ENCODE measurements around the gene RNF169.

Gene RNF169, protein sequence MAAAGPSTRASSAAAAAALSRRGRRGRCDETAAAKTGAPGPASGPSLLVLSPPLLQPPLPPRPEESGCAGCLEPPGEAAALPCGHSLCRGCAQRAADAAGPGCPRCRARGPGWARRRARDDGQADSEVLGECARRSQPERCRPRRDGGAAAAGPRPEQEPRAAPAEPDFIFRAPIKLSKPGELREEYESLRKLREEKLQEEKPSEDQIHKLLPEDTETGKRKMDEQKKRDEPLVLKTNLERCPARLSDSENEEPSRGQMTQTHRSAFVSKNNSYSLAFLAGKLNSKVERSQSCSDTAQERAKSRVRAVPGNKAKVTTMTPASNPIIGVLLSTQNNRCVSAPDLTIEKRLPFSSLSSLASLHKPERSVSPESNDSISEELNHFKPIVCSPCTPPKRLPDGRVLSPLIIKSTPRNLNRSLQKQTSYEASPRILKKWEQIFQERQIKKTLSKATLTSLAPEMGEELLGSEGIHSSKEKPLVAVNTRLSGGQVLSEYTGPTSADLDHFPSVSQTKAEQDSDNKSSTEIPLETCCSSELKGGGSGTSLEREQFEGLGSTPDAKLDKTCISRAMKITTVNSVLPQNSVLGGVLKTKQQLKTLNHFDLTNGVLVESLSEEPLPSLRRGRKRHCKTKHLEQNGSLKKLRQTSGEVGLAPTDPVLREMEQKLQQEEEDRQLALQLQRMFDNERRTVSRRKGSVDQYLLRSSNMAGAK

DNA sequence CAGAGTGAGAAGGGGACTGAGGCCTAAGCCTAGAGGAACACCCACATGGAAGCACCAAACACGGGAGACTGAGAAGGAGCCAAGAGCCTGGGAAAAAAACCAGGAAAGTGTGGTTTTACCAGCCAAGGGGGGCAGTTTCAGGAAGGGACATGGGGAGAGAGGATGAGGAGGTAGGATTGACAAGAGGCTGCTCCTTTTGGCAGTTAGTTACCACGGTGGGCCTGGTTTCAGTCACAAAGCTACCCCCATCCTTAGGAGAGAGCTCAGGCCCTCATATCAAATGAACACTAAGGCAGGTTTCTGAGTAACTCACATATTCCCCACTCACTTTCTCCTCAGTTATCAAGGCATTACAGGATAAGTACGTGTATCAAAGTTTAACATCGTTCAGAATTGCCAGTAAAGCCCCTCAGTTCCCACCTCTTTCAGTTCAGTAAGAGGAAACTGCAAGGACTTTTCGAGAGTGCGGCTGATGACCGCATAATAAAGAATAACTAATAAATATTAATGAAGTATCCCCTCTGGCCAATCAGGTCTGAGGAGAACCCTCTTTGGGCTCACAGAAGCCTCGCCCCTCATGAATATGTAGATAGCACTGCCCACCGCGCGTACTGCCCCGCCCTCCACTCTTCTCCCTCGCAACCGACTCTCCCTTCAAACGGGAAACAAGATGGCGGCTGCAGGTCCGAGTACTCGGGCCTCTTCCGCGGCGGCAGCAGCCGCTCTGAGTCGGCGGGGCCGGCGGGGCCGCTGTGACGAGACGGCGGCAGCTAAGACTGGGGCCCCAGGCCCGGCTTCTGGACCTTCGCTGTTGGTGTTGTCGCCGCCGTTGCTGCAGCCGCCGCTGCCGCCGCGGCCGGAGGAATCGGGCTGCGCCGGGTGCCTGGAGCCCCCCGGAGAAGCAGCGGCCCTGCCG, at the start of gene RNF169:
RNF169 (plus strand) TSS at position 639 of the 916 bp plus-strand sequence; CDS start at position 671, 32 bp downstream.
- DNase-seq (ENCODE audit: low read depth in 2 of 2) = peak; percentile 70

DNA sequence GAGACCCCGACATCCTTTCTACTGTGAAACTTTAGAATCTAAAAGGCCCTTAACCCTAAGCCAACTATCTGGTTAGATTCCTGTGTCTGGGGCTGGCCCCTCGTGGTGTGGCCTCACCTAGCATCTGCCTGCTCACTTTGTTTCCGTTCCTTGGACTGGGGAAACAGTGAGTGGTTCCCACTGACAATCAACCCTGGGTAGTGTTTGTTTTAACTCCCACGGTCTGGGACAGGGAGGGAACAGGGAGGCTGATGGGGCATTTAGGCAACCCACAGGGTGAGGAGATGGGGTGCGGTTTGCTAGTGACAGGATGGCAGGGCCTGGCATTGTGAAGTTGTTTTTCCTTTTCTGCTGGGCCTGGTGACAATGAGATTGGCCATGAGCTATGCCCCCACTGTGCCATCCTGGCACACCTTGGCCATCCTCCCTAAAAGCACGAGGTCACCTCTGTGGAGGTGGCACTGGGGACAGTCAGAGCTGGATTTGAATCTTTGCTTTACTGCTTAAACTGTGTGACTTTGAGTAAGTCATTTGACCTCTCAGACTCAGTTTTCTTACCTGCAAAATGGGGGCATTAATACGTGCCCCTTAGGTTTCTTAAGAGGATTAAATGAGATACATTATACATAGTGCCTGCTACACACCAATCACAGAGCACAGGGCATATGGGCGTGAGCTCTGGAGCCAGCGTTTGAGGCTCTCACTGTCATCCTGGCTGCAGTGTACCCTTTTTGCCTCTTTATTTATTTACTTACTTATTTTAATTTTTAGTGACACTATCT, 48.8 kb upstream of the RNF169 start:
- DNase-seq (ENCODE audit: low read depth in 2 of 2) = no peak

DNA sequence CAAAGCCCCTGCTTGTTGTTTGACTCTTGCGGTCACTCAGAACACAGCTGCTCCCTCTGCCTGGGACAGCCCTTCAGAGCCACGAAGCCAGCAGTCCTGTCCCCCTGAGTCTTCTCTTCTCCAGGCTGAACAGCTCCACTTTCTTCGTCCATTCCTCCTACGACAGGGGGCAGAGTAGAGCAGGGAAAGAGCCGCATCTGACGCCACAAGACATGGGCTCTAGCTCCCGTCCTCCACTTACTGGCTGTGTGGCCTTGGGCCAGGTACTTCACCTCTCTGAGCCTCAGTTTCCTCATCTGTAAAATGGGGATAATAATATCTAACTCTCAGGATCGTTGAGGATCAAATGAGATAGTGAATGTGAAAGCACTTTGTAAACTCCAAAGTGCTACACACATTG, 47.3 kb upstream of the RNF169 start:
- DNase-seq (ENCODE audit: low read depth in 2 of 2) = no peak

DNA sequence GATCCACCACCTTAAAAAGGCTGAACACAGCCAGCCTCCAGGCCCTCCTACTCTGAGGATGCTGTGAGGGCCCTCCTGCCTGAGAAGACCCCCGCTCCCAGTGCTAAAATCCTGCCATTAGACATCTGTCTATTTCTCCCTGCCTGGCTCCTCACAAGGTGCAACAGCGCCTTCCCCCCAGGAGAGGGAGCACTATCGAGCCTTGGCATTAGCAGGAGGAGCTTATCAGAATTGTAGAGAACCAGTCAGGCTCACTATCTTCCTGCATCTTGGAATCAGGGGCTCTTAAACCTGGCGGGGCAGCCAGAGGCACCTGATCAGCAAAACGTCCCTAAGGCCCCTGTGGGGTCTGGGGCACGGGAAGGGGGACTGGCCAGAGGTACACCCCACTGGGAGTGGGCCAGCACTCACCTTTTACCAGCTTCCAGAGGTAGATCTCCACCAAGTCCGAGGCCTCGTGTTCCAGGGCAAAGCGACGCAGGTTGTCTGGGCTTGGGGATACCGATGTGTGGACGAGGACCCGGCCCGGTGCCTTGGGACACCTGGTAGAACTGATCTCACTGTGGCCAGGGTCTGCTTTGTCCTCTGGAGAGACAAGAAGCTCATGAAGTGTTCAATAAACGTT, 46.2 kb upstream of the RNF169 start:
- DNase-seq (ENCODE audit: low read depth in 2 of 2) = peak in 1 of 2 donors; percentile 21

DNA sequence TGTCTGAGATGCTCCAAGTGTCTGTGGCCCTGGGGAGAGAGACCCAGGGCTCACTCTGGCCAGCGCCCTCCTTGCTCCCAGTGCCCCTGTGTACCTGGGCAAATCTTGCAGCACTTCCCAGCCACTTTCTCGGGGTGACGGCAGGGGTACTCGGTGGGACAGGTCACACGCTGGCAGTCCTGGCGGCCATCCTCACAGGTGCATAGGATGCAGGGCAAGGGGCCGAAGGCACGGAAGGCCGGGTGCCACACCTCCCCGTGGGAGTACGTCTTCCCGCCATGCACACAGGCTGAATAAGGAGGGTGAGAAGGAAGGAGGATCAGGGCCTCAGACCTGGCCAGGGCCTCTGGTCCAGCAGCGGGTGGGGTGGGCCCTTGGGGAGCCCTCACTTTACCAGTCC, 45.4 kb upstream of the RNF169 start:
- no peak for DNase-seq (ENCODE audit: low read depth in 2 of 2)

DNA sequence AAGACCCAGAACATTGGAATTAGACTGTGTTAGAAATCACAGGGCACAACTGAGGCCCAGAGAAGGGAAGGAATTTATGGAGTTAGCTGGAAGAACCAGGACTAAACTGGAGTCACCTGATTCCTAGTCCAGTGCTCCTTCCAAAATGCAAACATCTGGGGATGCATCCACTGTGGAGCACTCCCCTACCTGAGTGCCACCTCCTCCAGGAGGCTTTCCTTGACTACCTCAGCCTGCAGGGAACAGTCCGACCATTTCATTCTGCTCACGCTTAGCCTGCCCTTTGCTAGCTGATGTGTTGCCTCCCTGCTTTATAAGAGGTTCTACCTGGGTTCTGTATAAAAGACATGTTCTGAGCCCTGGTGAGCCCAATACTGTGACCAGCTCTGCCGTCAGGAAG, 41.5 kb upstream of the RNF169 start:
- no peak for DNase-seq (ENCODE audit: low read depth in 2 of 2)

DNA sequence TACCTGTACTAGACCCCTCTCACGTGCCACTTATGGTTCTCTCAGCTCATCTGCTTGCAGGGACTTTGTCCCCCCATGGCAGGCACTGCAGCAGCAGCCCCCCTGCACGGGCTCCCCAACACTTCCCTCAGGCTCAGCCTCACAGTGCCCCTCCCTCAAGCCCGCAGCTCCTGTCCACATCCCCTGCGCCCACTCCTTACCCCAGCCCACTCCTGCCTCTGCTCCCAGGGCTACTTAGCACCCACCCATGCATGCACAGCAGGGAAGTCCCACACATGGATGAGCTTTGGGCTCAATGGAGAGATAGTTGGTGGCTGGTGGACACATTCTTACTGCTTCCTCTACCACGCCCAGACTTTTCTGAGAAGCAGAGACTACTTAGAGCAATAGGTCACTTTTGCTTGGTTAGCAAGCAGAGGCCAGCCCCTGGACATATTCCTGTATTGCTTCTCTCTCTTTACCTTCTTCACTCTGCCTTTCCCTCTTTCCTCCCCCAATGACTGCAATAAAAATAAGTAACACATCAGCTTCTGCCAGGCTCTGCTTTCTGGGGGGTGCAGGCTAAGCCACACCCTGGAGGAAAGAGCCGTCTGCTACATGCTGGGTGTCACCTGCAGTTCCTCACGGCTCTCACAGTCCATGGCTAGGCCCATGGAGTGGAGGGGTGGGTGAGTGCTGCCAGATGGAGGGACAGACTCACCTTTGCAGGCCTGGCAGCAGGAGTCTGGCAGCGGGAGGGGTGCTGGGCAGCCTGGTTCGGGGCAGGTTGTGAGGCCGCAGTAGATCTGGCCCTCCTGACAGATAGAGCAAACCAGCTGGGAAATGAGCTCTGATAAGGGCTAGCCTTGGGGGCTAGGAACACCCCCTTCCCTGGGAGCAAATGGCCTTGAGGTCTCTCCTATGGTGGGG, 40.8 kb upstream of the RNF169 start:
- DNase-seq (ENCODE audit: low read depth in 2 of 2) = no peak

DNA sequence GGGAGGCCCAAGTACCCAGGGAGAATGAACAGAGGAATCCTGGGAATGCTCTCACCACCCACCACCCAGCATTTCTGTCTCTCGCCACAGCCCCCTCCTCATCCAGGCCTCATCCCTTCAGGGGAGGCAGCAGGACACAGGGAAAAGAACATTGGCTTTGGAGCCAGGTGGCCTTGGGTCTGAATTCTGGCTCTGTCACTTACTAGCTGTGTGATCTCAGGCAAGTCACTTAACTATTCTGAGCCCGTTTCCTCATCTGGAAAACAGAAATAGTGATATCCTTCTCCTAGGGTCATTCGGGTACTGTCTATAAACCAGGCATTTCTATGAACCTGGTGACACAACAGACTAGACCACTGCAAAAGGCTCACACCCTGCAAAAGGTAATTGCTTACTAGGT, 39.5 kb upstream of the RNF169 start:
- DNase-seq (ENCODE audit: low read depth in 2 of 2) = no peak

DNA sequence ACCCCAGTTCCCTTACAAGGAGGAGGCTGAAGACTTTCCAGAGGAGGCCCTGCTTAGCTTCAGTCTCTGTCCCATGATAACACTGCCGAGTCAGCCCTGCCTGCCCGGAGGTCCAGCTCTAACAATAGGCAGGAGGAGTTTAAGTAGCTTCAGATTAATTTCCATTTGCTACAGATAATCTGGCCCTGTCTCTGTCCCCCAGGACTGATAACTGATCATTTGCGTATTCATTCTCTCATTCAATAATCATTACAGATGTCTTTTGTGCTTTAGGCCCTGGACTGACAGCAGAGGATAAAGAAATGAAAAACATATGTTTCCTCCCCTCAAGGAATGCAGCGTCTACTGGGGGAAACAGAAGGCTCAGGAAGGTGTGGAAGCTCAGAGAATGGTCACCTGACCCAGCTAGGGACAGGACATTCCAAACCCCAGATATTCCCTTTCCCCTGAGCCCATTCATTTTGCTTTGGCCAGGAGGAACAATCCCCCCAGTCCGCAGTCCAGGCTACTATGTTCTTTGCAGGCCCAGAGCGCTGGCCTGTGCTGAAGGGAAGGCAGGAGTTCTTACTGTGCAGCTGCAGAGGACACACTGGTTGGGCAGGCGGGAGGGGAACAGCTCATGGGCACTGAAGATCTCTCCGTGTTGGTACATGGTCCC, 38.2 kb upstream of the RNF169 start:
- no peak for DNase-seq (ENCODE audit: low read depth in 2 of 2)

DNA sequence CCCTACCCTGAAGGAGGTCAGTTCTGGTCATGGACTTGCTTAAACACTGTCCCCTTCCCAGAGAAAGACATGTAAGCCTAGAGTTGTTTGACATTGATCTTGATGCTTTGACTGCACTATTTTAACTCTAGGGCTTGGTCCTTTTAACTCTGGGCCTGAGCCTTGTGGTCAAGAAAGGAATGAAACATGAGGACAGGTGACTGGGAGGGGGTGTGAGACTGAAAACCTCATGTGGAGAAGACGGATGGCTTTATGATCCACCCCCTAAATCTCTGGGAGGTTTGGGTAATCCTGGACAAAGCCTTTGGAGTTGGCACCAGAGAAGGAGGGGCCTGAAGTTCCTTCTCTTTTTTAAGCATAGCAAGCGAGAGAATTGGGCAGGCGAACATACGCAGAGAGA, 35.0 kb upstream of the RNF169 start:
- DNase-seq (ENCODE audit: low read depth in 2 of 2) = no peak

DNA sequence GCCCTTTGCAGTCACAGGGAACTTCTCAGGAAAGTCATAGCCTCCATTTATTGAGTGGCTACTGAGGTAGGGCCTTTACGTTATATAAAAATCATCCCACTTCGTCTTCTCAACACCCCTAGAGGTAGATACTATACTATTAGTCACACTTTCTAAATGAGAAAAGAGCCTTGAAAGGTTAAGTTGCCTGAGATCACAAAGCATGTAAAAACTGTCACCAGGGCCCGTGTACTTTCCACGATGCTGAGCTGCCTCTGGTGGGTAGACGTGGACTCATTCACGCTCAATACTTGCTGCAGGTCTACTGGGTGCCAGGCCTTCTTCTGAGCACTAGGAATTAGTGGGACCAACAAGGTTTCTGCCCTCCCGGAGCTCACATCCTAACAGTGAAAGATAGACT, 33.7 kb upstream of the RNF169 start:
- DNase-seq (ENCODE audit: low read depth in 2 of 2) = no peak

DNA sequence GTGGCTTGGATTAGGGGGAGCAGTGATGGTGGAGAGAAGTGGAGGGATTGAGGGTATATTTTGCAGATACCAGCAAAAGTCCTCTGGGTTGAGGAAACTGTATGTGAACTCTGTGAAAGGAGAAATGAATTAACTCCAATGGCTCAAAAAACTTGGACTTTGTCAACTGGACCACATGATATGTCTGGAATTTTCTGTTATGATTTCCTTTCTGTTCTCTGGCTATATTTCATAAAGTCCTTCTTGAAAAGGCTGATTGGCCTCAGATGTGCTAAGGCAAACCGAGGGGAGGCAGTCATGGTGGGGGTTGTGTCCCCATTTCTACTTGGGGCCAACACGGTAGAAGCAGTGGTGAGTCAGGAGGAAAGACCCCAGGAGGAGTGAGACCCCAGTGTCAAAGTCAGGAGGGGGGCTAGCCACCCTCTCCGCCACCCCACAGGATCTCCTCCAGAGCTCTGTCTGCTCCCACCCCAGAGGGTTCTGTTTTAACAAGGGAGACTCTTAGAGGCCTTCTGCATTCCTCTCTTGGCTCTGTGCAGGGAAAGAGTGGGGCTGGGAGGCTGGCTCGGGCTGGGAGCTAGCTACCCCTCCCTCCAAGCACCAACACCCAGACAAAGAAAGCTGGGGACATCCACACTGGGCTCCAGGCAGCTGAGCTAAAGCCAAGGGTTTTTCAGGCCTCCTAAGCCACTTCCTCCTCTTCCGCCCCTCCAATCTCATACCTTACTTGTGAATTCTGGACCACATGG, 31.3 kb upstream of the RNF169 start:
- no peak for DNase-seq (ENCODE audit: low read depth in 2 of 2)

DNA sequence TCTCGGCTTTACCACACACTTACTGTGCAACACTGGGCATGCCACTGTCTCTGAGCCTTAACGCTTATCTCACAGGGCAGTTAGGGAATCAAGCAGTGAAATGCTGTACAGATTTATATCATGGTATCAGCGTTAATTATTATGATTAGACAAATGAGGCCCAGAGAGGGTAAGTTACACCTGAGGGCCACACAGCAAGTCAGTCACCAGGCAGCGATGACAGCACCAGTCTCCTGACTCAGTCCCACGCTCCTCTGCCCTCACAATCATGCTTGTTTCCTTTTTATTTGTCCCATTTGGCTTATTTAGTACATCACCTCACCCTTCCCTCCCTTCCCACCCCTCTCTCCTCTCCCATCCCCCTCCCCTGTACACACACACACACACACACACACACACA, 29.6 kb upstream of the RNF169 start:
- no peak for DNase-seq (ENCODE audit: low read depth in 2 of 2)

DNA sequence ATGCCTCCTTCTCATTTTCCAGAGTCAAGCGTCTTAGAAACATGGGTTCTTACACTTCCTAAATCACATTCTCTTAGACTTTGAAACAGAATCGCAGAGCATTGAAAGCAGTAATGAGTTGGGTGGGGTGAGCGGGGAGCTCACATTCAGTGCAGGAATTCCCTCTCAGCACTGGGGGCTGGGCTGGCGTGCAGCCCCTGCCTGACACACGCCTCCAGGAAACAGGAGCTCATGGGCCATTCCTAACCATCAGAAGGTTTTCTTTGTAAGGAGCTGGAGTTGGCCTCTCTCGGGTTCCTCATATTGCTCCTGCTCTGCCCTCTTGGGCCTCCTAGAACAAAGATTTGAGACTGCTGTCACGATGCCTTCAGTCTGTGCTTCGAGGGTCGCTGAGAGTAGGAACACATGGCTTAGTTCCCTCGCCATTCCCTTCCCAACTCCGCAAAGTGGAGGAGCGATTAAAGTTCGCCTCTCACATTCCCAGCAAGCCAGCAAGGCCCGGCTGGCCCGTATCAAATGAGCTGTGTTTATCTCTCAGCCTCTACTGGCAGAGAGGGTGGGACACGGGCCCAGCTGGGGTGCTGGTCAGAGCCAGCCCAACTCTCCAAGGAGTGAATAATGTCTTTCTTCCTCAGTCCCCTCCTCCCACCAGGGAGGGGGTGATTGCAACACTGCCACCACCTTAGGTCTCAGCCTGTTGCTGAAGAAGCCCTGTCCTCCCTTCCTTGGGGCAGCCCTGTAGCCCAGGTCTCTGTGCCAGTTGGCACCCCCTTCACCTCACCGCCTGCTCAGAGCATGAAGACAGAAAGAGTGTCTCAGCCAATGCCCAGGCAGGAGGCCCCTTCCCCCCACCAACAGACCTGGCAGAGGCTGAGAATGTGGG, 27.8 kb upstream of the RNF169 start:
- no peak for DNase-seq (ENCODE audit: low read depth in 2 of 2)

DNA sequence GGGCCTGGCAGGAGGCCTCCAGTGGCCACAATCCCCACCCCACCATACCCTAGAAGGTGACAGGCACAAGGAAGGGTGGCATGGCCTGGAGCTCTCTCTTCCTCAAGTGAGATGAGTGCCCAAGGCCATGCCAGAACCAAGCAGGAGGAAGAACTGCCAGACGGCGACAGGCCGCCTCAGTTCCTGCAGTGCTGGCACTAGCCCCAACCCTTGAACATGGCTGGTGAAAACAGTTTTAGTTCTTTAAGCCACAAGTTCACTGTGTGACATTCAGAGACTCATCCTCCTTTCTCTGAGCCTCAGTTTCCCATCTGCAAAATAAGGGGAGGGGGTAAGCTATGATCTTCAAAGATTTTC, 27.2 kb upstream of the RNF169 start:
- no peak for DNase-seq (ENCODE audit: low read depth in 2 of 2)

DNA sequence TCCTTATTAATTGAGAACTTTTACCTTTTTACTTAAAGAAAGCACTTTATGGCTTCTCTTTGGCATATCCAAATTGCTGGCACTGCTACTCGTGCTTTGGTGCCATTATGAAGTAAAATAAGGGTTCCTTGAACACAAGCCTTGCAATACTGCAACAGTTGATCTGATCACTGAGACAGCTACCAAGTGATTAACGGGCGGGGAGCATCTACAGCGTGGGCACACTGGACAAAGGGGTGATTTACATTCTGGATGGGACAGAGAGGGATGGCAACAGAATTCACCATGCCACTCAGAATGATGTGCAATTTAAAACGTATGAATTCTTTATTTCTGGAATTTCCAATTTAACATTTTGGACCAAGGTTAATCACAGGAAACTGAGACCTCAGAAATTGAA, 25.1 kb upstream of the RNF169 start:
- no peak for DNase-seq (ENCODE audit: low read depth in 2 of 2)

DNA sequence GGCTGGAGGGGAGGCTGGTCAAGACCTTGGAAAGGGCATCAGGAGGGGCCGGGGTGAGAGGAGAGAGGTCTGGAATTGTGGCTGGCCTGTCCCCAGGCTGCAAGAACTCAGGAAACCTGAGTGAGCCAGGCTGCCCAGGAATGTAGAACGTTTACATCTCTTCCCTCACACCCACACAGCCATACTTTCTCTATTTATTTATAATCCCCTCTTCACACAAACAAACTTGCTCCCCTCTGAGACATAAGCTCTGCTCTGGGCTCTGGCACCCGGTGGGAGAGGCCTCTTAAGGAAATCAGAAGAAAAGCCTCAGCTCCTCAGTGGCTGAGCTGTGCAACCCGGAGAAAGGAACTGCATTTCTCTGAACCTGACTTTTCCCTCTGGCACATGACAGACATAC, 22.9 kb upstream of the RNF169 start:
- no peak for DNase-seq (ENCODE audit: low read depth in 2 of 2)
